OCI-LY3 (cell line): ENCODE measurements around the gene SDC1.

Experiments used
- H2AFZ ChIP-seq: fragments of 200-600, 300-600 bp; shearing (Covaris generic); 2 replicates; pipeline ENCODE4 v1.6.0; 2014; ENCODE audit warnings: antibody characterized with exemption, low read depth, low read length
- H3K27ac ChIP-seq: fragments of 200-600, 300-600 bp; sonication (generic); 2 replicates; pipeline ENCODE4 v1.5.1; 2014; ENCODE audit warnings: mild to moderate bottlenecking, low read length, moderate library complexity, mixed read lengths
- H3K27me3 ChIP-seq: fragments of 200-600, 300-600 bp; sonication (generic); 2 replicates; pipeline ENCODE4 v1.6.1; 2014; ENCODE audit warnings: low read depth, low read length, mixed read lengths
- H3K36me3 ChIP-seq: fragments of 200-600, 300-600 bp; sonication (generic); replicated peaks from 2 replicates; pipeline ENCODE3; 2014; ENCODE audit warnings: low read depth, low read length, mixed read lengths
- H3K4me1 ChIP-seq: fragments of 300-600, 200-600 bp; sonication (generic); 2 replicates; pipeline ENCODE4 v1.6.1; 2014; ENCODE audit warnings: low read length, mixed read lengths
- H3K4me2 ChIP-seq: fragments of 200-600, 300-600 bp; sonication (generic); 2 replicates; pipeline ENCODE4 v1.6.1; 2014; ENCODE audit warnings: low read length, mixed read lengths
- H3K4me3 ChIP-seq: fragments of 300-600, 200-600 bp; sonication (generic); 2 replicates; pipeline ENCODE4 v1.5.1; 2014; ENCODE audit warnings: antibody characterized with exemption, mild to moderate bottlenecking, low read length, moderate library complexity
- H3K79me2 ChIP-seq: fragments of 300-600, 200-600 bp; shearing (Covaris generic); 2 replicates; pipeline ENCODE4 v1.6.1; 2014; ENCODE audit warnings: mild to moderate bottlenecking, low read length, mixed read lengths
- H3K9ac ChIP-seq: fragments of 300-600, 200-600 bp; shearing (Covaris generic); 2 replicates; pipeline ENCODE4 v1.6.0; 2014; ENCODE audit warnings: mild to moderate bottlenecking, low read length, moderate library complexity
- H3K9me3 ChIP-seq: fragments of 200-600, 300-600 bp; shearing (Covaris generic); 2 replicates; pipeline ENCODE4 v1.6.1; 2014; ENCODE audit warnings: low read length, mixed read lengths; ENCODE audit not compliant: insufficient read depth
- H4K20me1 ChIP-seq: fragments of 200-600, 300-600 bp; sonication (generic); 2 replicates; pipeline ENCODE4 v1.6.1; 2016; ENCODE audit warnings: low read length, mixed read lengths; ENCODE audit not compliant: insufficient read depth
- EZH2phosphoT487 ChIP-seq: fragments of 200-600 bp; shearing (Covaris generic); IDR thresholded peaks from 2 replicates; pipeline ENCODE4 v1.6.1; 2018; ENCODE audit warnings: antibody characterized with exemption, mixed run types, low read depth
- TF ChIP-seq, protein P1 (sequence below): fragments of 200-600, 300-600 bp; sonication (generic); IDR thresholded peaks from 2 replicates; pipeline ENCODE4 v1.5.1; 2014; ENCODE audit warnings: antibody characterized with exemption, low read length, low read depth

SDC1 gene

DNA sequence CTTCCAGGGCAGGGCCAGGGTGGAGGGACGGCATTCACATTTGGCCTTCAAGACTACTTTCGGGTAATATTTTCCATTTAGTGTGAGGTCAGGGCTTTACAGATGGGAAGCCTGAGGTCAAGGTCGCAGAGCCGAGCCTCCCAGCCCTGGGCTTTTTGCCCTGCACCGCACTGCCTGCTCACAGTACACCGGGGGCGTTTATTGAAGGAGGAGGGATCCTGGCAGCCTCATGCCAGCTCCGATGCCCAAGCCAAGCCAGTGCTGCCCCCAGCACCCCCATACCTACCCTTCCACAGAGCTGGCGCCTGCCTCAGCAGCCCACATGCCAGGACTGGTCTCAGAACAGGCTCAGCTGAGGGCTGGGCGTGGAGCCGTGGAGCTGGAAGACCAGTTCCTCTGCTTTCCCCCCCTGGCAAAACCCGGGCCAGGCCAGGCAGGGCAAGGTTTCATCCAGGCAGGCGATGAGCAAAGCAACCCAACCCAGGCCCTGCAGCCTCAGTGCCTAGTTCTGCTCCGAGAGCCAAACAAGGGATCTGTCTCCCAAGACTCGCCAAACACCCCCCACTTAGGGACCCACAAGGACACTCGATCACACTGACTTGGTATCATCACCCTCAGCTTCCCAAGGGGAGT, 11.9 kb downstream of the SDC1 start:
- Histone ChIP-seq H3K79me2 (no peaks in the 10 kb centered on the region), H3K4me1 (peaks cover 10% of the 10 kb centered on the region; the same call in 1 of the 2 replicates)

DNA sequence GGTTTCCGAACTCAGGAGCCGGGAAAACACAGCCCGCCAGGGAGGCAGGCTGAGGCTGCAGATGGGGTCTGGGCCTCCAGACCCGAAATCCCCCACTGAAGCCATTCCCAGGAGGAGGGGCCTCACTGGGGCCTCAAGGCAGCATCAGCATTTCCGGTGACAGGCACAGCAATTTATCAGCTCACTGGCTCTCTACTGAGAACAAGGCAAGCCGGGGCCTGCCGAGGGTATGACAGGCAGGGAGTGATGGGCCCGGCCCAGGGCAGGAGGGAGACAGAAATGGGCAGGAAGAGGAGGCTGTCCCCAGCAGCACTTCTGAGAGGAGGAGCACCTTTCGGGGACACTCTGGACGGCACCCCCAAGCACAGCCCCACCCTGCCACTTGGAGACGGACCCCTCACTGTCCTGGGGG, 12.5 kb downstream of the SDC1 start:
- Histone ChIP-seq H3K4me1 (peaks cover 10% of the 10 kb centered on the region; the same call in 1 of the 2 replicates), H2AFZ (no peak overlapping the region), H3K4me2 (no peak overlapping the region), H3K79me2 (no peaks in the 10 kb centered on the region), H4K20me1 (no peaks in the 10 kb centered on the region), H3K36me3 (no peaks in the 10 kb centered on the region), H3K27me3 (no peaks in the 10 kb centered on the region), H3K9ac (no peak overlapping the region), H3K4me3 (no peak overlapping the region), H3K27ac (no peak overlapping the region), H3K9me3 (no peaks in the 10 kb centered on the region)
- TF ChIP-seq, protein P1, sequence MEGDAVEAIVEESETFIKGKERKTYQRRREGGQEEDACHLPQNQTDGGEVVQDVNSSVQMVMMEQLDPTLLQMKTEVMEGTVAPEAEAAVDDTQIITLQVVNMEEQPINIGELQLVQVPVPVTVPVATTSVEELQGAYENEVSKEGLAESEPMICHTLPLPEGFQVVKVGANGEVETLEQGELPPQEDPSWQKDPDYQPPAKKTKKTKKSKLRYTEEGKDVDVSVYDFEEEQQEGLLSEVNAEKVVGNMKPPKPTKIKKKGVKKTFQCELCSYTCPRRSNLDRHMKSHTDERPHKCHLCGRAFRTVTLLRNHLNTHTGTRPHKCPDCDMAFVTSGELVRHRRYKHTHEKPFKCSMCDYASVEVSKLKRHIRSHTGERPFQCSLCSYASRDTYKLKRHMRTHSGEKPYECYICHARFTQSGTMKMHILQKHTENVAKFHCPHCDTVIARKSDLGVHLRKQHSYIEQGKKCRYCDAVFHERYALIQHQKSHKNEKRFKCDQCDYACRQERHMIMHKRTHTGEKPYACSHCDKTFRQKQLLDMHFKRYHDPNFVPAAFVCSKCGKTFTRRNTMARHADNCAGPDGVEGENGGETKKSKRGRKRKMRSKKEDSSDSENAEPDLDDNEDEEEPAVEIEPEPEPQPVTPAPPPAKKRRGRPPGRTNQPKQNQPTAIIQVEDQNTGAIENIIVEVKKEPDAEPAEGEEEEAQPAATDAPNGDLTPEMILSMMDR = no peak
- no peak for TF ChIP-seq EZH2phosphoT487

More for the DNA sequence above, 11.9 kb downstream of the SDC1 start:
- Histone ChIP-seq H3K36me3 (no peaks in the 10 kb centered on the region), H3K4me3 (no peak overlapping the region), H3K27me3 (no peaks in the 10 kb centered on the region), H3K4me2 (no peak overlapping the region), H3K27ac (no peak overlapping the region), H4K20me1 (no peaks in the 10 kb centered on the region), H3K9ac (no peak overlapping the region), H2AFZ (no peak overlapping the region), H3K9me3 (no peaks in the 10 kb centered on the region)
- no peak for TF ChIP-seq EZH2phosphoT487
- TF ChIP-seq, protein P1 = no peak

DNA sequence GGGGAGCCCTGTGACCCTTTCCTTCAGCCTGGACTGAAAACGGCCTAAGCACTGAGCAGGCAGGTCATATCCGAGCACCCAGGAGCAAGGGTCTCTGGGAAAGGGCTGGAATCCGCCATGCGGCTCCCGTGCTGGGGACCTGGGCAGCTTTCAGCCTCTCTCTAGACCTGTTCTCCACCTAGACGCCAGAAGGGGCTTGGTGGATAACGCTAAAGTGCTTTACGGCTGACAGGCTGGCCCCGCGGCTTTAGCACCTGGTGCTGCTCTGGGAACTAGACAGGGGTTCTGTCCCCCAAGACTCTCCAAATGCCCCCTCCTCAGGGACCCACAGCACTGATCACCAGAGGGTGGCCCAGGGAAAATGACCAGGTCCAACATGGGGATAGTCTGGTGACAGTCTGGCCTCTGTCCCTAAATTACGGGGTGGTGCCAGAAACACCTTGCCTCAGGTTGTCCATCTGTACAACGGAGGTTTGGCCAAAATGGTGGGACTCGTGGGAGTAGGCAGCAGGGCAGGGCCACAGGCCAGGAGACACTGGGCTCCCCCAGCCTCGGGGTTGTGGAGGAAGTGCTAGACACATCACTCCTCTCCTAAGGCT, 13.0 kb downstream of the SDC1 start:
- Histone ChIP-seq H3K9me3 (no peaks in the 10 kb centered on the region), H4K20me1 (no peaks in the 10 kb centered on the region), H3K9ac (no peak overlapping the region), H3K27ac (no peak overlapping the region), H3K79me2 (no peaks in the 10 kb centered on the region), H3K4me3 (no peak overlapping the region), H3K36me3 (no peaks in the 10 kb centered on the region), H3K4me2 (no peak overlapping the region), H3K4me1 (peaks cover 10% of the 10 kb centered on the region; the same call in 1 of the 2 replicates), H3K27me3 (no peaks in the 10 kb centered on the region), H2AFZ (no peak overlapping the region)
- no peak for TF ChIP-seq EZH2phosphoT487
- TF ChIP-seq, protein P1 = no peak

DNA sequence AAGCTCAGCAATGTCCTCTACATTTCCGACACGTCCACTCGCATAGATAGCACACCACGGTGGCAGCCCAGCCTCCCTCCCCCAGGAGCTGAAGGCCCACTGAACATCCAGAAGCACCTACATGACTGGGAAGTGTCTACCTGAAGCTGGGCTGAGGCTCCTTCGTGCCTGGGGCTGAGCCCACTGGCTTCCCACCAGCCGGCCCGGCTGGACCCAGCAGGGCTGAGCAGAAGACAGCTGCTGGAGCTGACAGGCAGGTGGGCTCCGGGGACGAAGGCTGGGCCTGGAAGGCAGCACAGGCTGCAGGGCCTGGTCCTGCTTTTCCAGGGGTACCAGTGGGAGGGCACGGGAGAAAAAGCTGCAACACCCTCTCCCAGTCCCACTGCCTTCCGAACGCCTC, 13.5 kb downstream of the SDC1 start:
- Histone ChIP-seq H3K4me1 (peaks cover 10% of the 10 kb centered on the region; the same call in 1 of the 2 replicates), H2AFZ (no peak overlapping the region), H3K4me3 (no peak overlapping the region), H3K27me3 (no peaks in the 10 kb centered on the region), H3K9ac (no peak overlapping the region), H3K27ac (no peak overlapping the region), H3K4me2 (no peak overlapping the region), H3K79me2 (no peaks in the 10 kb centered on the region), H3K36me3 (no peaks in the 10 kb centered on the region), H3K9me3 (no peaks in the 10 kb centered on the region), H4K20me1 (no peaks in the 10 kb centered on the region)
- TF ChIP-seq EZH2phosphoT487 = no peak
- TF ChIP-seq, protein P1 = no peak
